Gastroesophageal sphincter (tissue), 4 donors: ENCODE measurements around the gene SEPTIN1. TPM values are rescaled to one million over a fixed set of nuclear protein-coding genes. Genes with fewer than 3 reads are reported as not detected.

Experiments used
- ATAC-seq: fragments of 150-250 bp; one replicate; pipeline ENCODE4 v1.9.1; 2016; ENCODE audit warnings: mild to moderate bottlenecking, moderate library complexity
- H3K27ac ChIP-seq, 4 donors: fragments of 200-600 bp; sonication (generic) in 3 of 4; 1 replicate in 3 of 4; 2 replicates in 1 of 4; pipeline ENCODE4 v1.5.1; 2016 to 2019
- H3K27me3 ChIP-seq: fragments of 200-600 bp; sonication (generic); one replicate; pipeline ENCODE4 v1.5.1; 2019
- H3K36me3 ChIP-seq, 2 donors: fragments of 200-600 bp; sonication (generic); one replicate each; pipeline ENCODE4 v1.5.1; 2019; ENCODE audit warnings: control low read depth in 1 of 2
- H3K4me1 ChIP-seq, 3 donors: fragments of 200-600 bp; sonication (generic); 1 replicate in 2 of 3; 2 replicates in 1 of 3; pipeline ENCODE4 v1.5.1; 2016 to 2019; ENCODE audit warnings: control low read depth in 2 of 3
- H3K4me3 ChIP-seq, 2 donors: fragments of 200-600 bp; sonication (generic); one replicate each; pipeline ENCODE4 v1.5.1; 2019; ENCODE audit warnings: mild to moderate bottlenecking in 1 of 2, moderate library complexity in 1 of 2
- H3K9me3 ChIP-seq, 3 donors: fragments of 200-600 bp; sonication (generic); one replicate each; pipeline ENCODE4 v1.5.1; 2017 to 2019; ENCODE audit warnings: control low read depth in 2 of 3
- CTCF ChIP-seq, 4 experiments: fragments of 200-600 bp in 2 of 4; fragments of 450-650 bp in 2 of 4; sonication (generic) in 1 of 4; IDR thresholded peaks; one replicate each; pipeline ENCODE4 v1.5.1; 2017 to 2019; ENCODE audit warnings: antibody characterized with exemption in 4 of 4, mild to moderate bottlenecking in 2 of 4, moderate library complexity in 2 of 4
- EP300 ChIP-seq: sonication (generic); formaldehyde crosslinking; IDR thresholded peaks from one replicate; pipeline ENCODE4 v1.6.1; 2017; ENCODE audit warnings: antibody characterized with exemption, mild to moderate bottlenecking
- POLR2A ChIP-seq, 2 donors: fragments of 450-650 bp; IDR thresholded peaks; one replicate each; pipeline ENCODE4 v1.6.1; 2017; ENCODE audit warnings: antibody characterized with exemption in 2 of 2, mild to moderate bottlenecking in 2 of 2, moderate library complexity in 1 of 2
- POLR2AphosphoS5 ChIP-seq: sonication (generic); formaldehyde crosslinking; IDR thresholded peaks from one replicate; pipeline ENCODE4 v1.6.1; 2017; ENCODE audit warnings: antibody characterized with exemption
- WGBS, 2 donors: methylation state at CpG; one replicate each; pipeline ENCODE4 v1.1.5; 2018; ENCODE audit warnings: low coverage in 1 of 2; 5-methylcytosine and 5-hydroxymethylcytosine counted together
- total RNA-seq, 4 donors: library from RNA; depleted of rRNA; stranded (reverse); fragments of >200 nt; gene quantifications; one replicate each; pipeline ENCODE4 v1.1.0, GENCODE V29; 2016

SEPTIN1 gene
- total RNA-seq, 4 donors from 2014 or later, result 0.59 to 2.2 (median 1.2) TPM

- Histone ChIP-seq H3K4me3 (no peak overlapping the region), H3K27ac (peak overlapping the region in 3 of 4 donors; percentile 56 to 89 (median 58)), H3K36me3 (peaks cover 0 to 25% of the 10 kb centered on the region in 2 donors), H3K27me3 (no peaks in the 10 kb centered on the region), H3K9me3 (no peaks in the 10 kb centered on the region), H3K4me1 (peaks cover 0 to 39% (median 14%) of the 10 kb centered on the region in 3 donors)
- WGBS, 2 donors, result 33 to 39% methylated on average over 11 to 12 of the region's 15 CpGs
- ATAC-seq, result peak; percentile 66
- no peak for TF ChIP-seq POLR2AphosphoS5
- no peak for TF ChIP-seq POLR2A (IDR thresholded peaks at IDR 0.05)
- TF ChIP-seq CTCF (IDR thresholded peaks at IDR 0.05), result peak in 3 of 4 experiments; percentile 87 to 96 (median 92)
Measured at GRCh38 chr16:30409125-30410060, 27.0 kb upstream of the SEPTIN1 start.

- TF ChIP-seq POLR2A (IDR thresholded peaks at IDR 0.05), result no peak
- H3K27me3 ChIP-seq, result no peaks in the 10 kb centered on the region
- peak overlapping the region; percentile 67 to 82 for H3K4me3 ChIP-seq
- peak; percentile 57 for ATAC-seq
- no peaks in the 10 kb centered on the region for H3K9me3 ChIP-seq
- H3K4me1 ChIP-seq, result peaks cover 0 to 39% (median 14%) of the 10 kb centered on the region in 3 donors
- peak overlapping the region; percentile 87 to 98 (median 90) for H3K27ac ChIP-seq
- 5 to 7% methylated on average over 4 to 13 of the region's 19 CpGs for WGBS, 2 donors
- peaks cover 0 to 14% of the 10 kb centered on the region in 2 donors for H3K36me3 ChIP-seq
Measured at GRCh38 chr16:30407804-30408534, 25.6 kb upstream of the SEPTIN1 start.

- no peaks in the 10 kb centered on the region for H3K9me3 ChIP-seq
- H3K27ac ChIP-seq, result peak within 1 kb of the TSS; percentile 87 to 98 (median 90)
- no peaks in the 10 kb centered on the region for H3K27me3 ChIP-seq
- WGBS, 2 donors, result 0% methylated on average over 21 to 32 of the region's 65 CpGs
- H3K4me1 ChIP-seq, result peaks cover 0 to 39% (median 14%) of the 10 kb centered on the region in 3 donors
- TF ChIP-seq CTCF (IDR thresholded peaks at IDR 0.05), result peak in 1 of 4 experiments; percentile 12
- TF ChIP-seq POLR2AphosphoS5, result peak; percentile 67
- no peak for TF ChIP-seq EP300
- peak; percentile 67 to 72 for TF ChIP-seq POLR2A (IDR thresholded peaks at IDR 0.05)
- ATAC-seq, result peak; percentile 98
- H3K4me3 ChIP-seq, result peak within 1 kb of the TSS; percentile 67 to 82
- H3K36me3 ChIP-seq, result peaks cover 0 to 11% of the 10 kb centered on the region in 2 donors
Measured at GRCh38 chr16:30407102-30407803, 24.9 kb upstream of the SEPTIN1 start, which contains the start of gene ZNF771. TSS of gene ZNF771 (plus strand) at chr16:30407606. CDS start at chr16:30408054, 448 bp downstream.

- TF ChIP-seq POLR2A (IDR thresholded peaks at IDR 0.05), result no peak
- TF ChIP-seq POLR2AphosphoS5, result no peak
- no peak for TF ChIP-seq EP300
- TF ChIP-seq CTCF (IDR thresholded peaks at IDR 0.05), result no peak
Measured at GRCh38 chr16:30406795-30407101, 24.4 kb upstream of the SEPTIN1 start.

More at GRCh38 chr16:30406795-30407101, 24.4 kb upstream of the SEPTIN1 start:
- no peak for ATAC-seq
- Histone ChIP-seq H3K4me3 (peak overlapping the region; percentile 67 to 82), H3K9me3 (no peaks in the 10 kb centered on the region), H3K27me3 (no peaks in the 10 kb centered on the region), H3K36me3 (peaks cover 0 to 6% of the 10 kb centered on the region in 2 donors), H3K27ac (peak overlapping the region; percentile 87 to 98 (median 90)), H3K4me1 (peaks cover 0 to 39% (median 14%) of the 10 kb centered on the region in 3 donors)
- 13 to 17% methylated on average over 10 to 12 of the region's 14 CpGs for WGBS, 2 donors
